K562 (cell line): ENCODE data around the gene ELMO1. TPM values are rescaled to one million over a fixed set of nuclear protein-coding genes. Genes with fewer than 3 reads are reported as not detected.

Experiments
- ATAC-seq: fragments of 200-7000 bp; cut with Tn5 transposase; 3 replicates; pipeline ENCODE4 v1.9.1; 2020; ENCODE audit warnings: moderate library complexity
- BruUV-seq: library from RNA; stranded (reverse); fragments of 400-500 nt; replicated peaks from 2 replicates; lab custom pipeline; 2021; lab: Mats Ljungman, UMichigan
- CTCF ChIA-PET: fragments of 300-600 bp; formaldehyde crosslinking; extraction: SDS; loops from one replicate; lab custom pipeline; 2021; ENCODE audit warnings: low intra/inter-chr PET ratio; lab: Yijun Ruan, JAX
- POLR2A ChIA-PET: fragments of 300-600, 350-650 bp; sonication (Branson Sonifier 250); formaldehyde crosslinking; extraction: SDS; loops from one replicate; lab custom pipeline; 2021; ENCODE audit warnings: antibody characterized with exemption, inconsistent platforms; lab: Yijun Ruan, JAX
- DNase-seq, 4 experiments: peaks; one replicate each; pipeline versions ENCODE4 v3.0.0 to v3.0.0-alpha.2; 2011 to 2018; ENCODE audit warnings: low spot score in 3 of 4, mixed read lengths in 3 of 4; ENCODE audit errors: extremely low read depth in 1 of 4
- FAIRE-seq: peaks from 2 replicates; lab custom pipeline; 2011; peaks lifted over from hg19 to GRCh38; lab: Jason Lieb, UNC
- H2AFZ ChIP-seq: 2 replicates; pipeline ENCODE4 v1.6.0; 2011; ENCODE audit warnings: low read depth, low read length, control low read depth, inconsistent platforms
- H3K27ac ChIP-seq: fragments of 200-600 bp; 3 replicates; pipeline ENCODE4 v1.8.0; 2011; ENCODE audit warnings: low read depth, mild to moderate bottlenecking, control low read depth, inconsistent platforms, low read length, moderate library complexity, mixed read lengths; ENCODE audit errors: extremely low read depth
- H3K27me3 ChIP-seq, 2 experiments: fragments of 300-600 bp in 1 of 2; 2 replicates in 1 of 2; 3 replicates in 1 of 2; pipeline versions ENCODE4 v1.6.0 to v1.8.0; 2011; ENCODE audit warnings: inconsistent platforms in 2 of 2, low read length in 2 of 2, mild to moderate bottlenecking in 1 of 2, mixed read lengths in 1 of 2, moderate library complexity in 1 of 2; ENCODE audit not compliant: control insufficient read depth in 2 of 2, insufficient read depth in 2 of 2
- H3K36me3 ChIP-seq: fragments of 300-600 bp; 3 replicates; pipeline ENCODE4 v1.8.0; 2011; ENCODE audit warnings: mild to moderate bottlenecking, low read length, inconsistent platforms; ENCODE audit not compliant: control insufficient read depth, insufficient read depth
- H3K4me1 ChIP-seq, 2 experiments: fragments of 200-600 bp in 1 of 2; replicated peaks in 1 of 2; 2 replicates in 1 of 2; 3 replicates in 1 of 2; pipeline versions ENCODE4 v1.5.1 to v1.8.0; 2011; ENCODE audit warnings: inconsistent platforms in 2 of 2, low read length in 2 of 2, mild to moderate bottlenecking in 1 of 2, mixed read lengths in 1 of 2, moderate library complexity in 1 of 2; ENCODE audit not compliant: control insufficient read depth in 2 of 2, insufficient read depth in 2 of 2
- H3K4me2 ChIP-seq: 2 replicates; pipeline ENCODE4 v1.6.1; 2011; ENCODE audit warnings: low read length, control low read depth, inconsistent platforms, mixed read lengths; ENCODE audit not compliant: insufficient read depth
- H3K4me3 ChIP-seq: fragments of 200-600 bp; sonication (generic), shearing (Covaris generic); 2 replicates; pipeline ENCODE4 v1.5.1; 2016; ENCODE audit warnings: control low read depth, inconsistent platforms
- H3K79me2 ChIP-seq: fragments of 200-600 bp; 3 replicates; pipeline ENCODE4 v1.8.0; 2011; ENCODE audit warnings: low read length, inconsistent platforms; ENCODE audit not compliant: control insufficient read depth, insufficient read depth
- H3K9ac ChIP-seq, 2 experiments: 2 replicates each; pipeline versions ENCODE4 v1.6.0 to v1.6.1; 2011; ENCODE audit warnings: low read depth in 2 of 2, low read length in 2 of 2, control low read depth in 1 of 2, inconsistent platforms in 1 of 2, mild to moderate bottlenecking in 1 of 2, mixed read lengths in 1 of 2; ENCODE audit not compliant: insufficient read depth in 1 of 2
- H3K9me1 ChIP-seq: one replicate; pipeline ENCODE4 v1.6.0; 2011; ENCODE audit warnings: inconsistent platforms, mild to moderate bottlenecking, low read length, moderate library complexity; ENCODE audit not compliant: control insufficient read depth, insufficient read depth
- H3K9me3 ChIP-seq: replicated peaks from 2 replicates; pipeline ENCODE4 v1.5.1; 2011; ENCODE audit warnings: low read depth, low read length, inconsistent platforms; ENCODE audit not compliant: control insufficient read depth, insufficient read depth
- H4K20me1 ChIP-seq: replicated peaks from 2 replicates; pipeline ENCODE4 v1.6.1; 2011; ENCODE audit warnings: low read length, inconsistent platforms, mixed read lengths; ENCODE audit not compliant: control insufficient read depth, insufficient read depth
- CBX1 ChIP-seq: sonication (generic); IDR thresholded peaks from 2 replicates; pipeline ENCODE4 v1.6.1; 2016; ENCODE audit warnings: antibody characterized with exemption, low read depth, mild to moderate bottlenecking
- E2F8 ChIP-seq: fragments of 450-650 bp; IDR thresholded peaks from 2 replicates; pipeline ENCODE4 v1.7.1; 2018; ENCODE audit warnings: mild to moderate bottlenecking, low read depth; ENCODE audit not compliant: partially characterized antibody
- HDGF ChIP-seq: fragments of 450-650 bp; IDR thresholded peaks from 2 replicates; pipeline ENCODE4 v1.6.1; 2016
- ID3 ChIP-seq, 2 experiments: fragments of 250-450 bp in 1 of 2; fragments of 450-650 bp in 1 of 2; sonication (Bioruptor Pico) in 1 of 2; IDR thresholded peaks; 2 replicates each; pipeline versions ENCODE4 v1.6.1 to v1.8.0; 2016 to 2021; ENCODE audit warnings: mild to moderate bottlenecking in 2 of 2, moderate library complexity in 2 of 2, missing compliant biosample characterization in 1 of 2, missing genetic modification characterization in 1 of 2
- MEIS2 ChIP-seq: fragments of 450-650 bp; IDR thresholded peaks from 2 replicates; pipeline ENCODE4 v1.6.1; 2014; ENCODE audit warnings: mild to moderate bottlenecking; ENCODE audit not compliant: partially characterized antibody
- PBX2 ChIP-seq, 2 experiments: IDR thresholded peaks in 1 of 2; conservative IDR thresholded peaks in 1 of 2; 2 replicates each; pipeline ENCODE4 v1.6.1; 2016; ENCODE audit warnings: low read depth in 2 of 2, mild to moderate bottlenecking in 1 of 2, missing compliant biosample characterization in 1 of 2, missing genetic modification characterization in 1 of 2, moderate library complexity in 1 of 2
- PREB ChIP-seq: sonication (generic); formaldehyde crosslinking; IDR thresholded peaks from 2 replicates; pipeline ENCODE4 v1.8.1; 2023; ENCODE audit warnings: mild to moderate bottlenecking, missing genetic modification reagents
- SUPT5H ChIP-seq: fragments of 450-650 bp; IDR thresholded peaks from 2 replicates; pipeline ENCODE4 v1.6.1; 2016
- TAF15 ChIP-seq: fragments of 200-400 bp; formaldehyde crosslinking; IDR thresholded peaks from 2 replicates; pipeline ENCODE4 v1.6.1; 2017; ENCODE audit warnings: mild to moderate bottlenecking, low read depth, low read length, moderate library complexity
- TOE1 ChIP-seq, 2 experiments: fragments of 450-650 bp in 1 of 2; sonication (generic) in 1 of 2; formaldehyde crosslinking in 1 of 2; IDR thresholded peaks; 2 replicates each; pipeline versions ENCODE4 v1.7.1 to v1.8.0; 2016 to 2022; ENCODE audit warnings: borderline replicate concordance in 2 of 2, mild to moderate bottlenecking in 2 of 2, antibody characterized with exemption in 1 of 2, inconsistent platforms in 1 of 2, low read depth in 1 of 2, missing genetic modification reagents in 1 of 2, moderate library complexity in 1 of 2
- ZNF184 ChIP-seq: sonication (generic); formaldehyde crosslinking; IDR thresholded peaks from 2 replicates; pipeline ENCODE4 v1.5.0; 2020; ENCODE audit warnings: missing genetic modification reagents
- ZNF212 ChIP-seq: fragments of 450-650 bp; formaldehyde crosslinking; IDR thresholded peaks from 2 replicates; pipeline ENCODE4 v1.4.0; 2020; ENCODE audit warnings: mild to moderate bottlenecking
- ZNF507 ChIP-seq: conservative IDR thresholded peaks from 2 replicates; pipeline ENCODE4 v1.6.1; 2017; ENCODE audit warnings: missing genetic modification characterization, missing compliant biosample characterization
- ZNF696 ChIP-seq: fragments of 250-450 bp; sonication (Bioruptor Pico); conservative IDR thresholded peaks from 2 replicates; pipeline ENCODE4 v1.4.0; 2020; ENCODE audit warnings: mild to moderate bottlenecking, moderate library complexity
- WGBS: fragments of 100-300 bp; shearing (Covaris generic); methylation state at CpG from one replicate; pipeline ENCODE4 v1.1.6; 2016; ENCODE audit warnings: low coverage, mixed read lengths; ENCODE audit not compliant: insufficient coverage; ENCODE audit errors: missing lambda C conversion rate; 5-methylcytosine and 5-hydroxymethylcytosine counted together
- in situ Hi-C: fragments of 300-500 bp; cut with MboI; formaldehyde crosslinking; loops from 4 replicates; pipeline ENCODE4 v1.15.0; 2018; ENCODE audit warnings: inconsistent platforms, mixed read lengths
- intact Hi-C: fragments of 100-400 bp; cut with micrococcal nuclease; formaldehyde crosslinking; loops from 2 replicates; pipeline ENCODE4 v1.14.2; 2022
- polyA plus RNA-seq, 8 experiments: library from polyadenylated mRNA; depleted of rRNA in 4 of 8; stranded (reverse) in 5 of 8; unstranded in 3 of 8; fragments of >200 nt; fragmentation: Nextera tagmentation in 2 of 8; fragmentation: Illumina TruSeq in 1 of 8; extraction: Ambion mirVana in 2 of 8; extraction: Trizol in 1 of 8; gene quantifications; 2 replicates each; pipeline versions ENCODE4 v1.2.1 to v1.2.3, GENCODE V29; 2011 to 2014; ENCODE audit warnings: inconsistent platforms in 1 of 8, missing spikeins in 1 of 8
- total RNA-seq, 7 experiments: library from RNA; depleted of rRNA in 6 of 7; stranded (reverse); fragments of >200 nt in 6 of 7; fragmentation: Illumina TruSeq in 2 of 7; extraction: Trizol in 2 of 7; gene quantifications; 2 replicates each; pipeline versions ENCODE4 v1.2.1 to v1.2.3, GENCODE V29; 2011 to 2021; ENCODE audit warnings: low replicate concordance in 1 of 7

Gene ELMO1
- total and polyA plus RNA-seq, 9 of the 15 experiments (the other 6 are each of a cell fraction or from before 2014, with no cell fraction given) = 0.36 to 7.2 (median 3.6) TPM

GRCh38 chr7:37320848-37321468, 127.7 kb downstream of the ELMO1 start:
- no peak overlapping the region for H3K27ac ChIP-seq
- no peaks in the 10 kb centered on the region for H4K20me1 ChIP-seq
- 46% methylated on average over 10 of the region's 10 CpGs for WGBS
- no peaks in the 10 kb centered on the region for H3K36me3 ChIP-seq
- FAIRE-seq = no peak
- H3K9me3 ChIP-seq = no peaks in the 10 kb centered on the region
- in situ Hi-C loops = no loop called here
- H3K79me2 ChIP-seq = no peaks in the 10 kb centered on the region
- no peak for DNase-seq
- no peak overlapping the region for H2AFZ ChIP-seq
- peaks cover 0 to 9% of the 10 kb centered on the region in 2 experiments; a peak in 1 of 5 replicates for H3K27me3 ChIP-seq
- H3K4me1 ChIP-seq = no peaks in the 10 kb centered on the region
- H3K9me1 ChIP-seq = no peaks in the 10 kb centered on the region
- H3K4me3 ChIP-seq = no peak overlapping the region
- intact Hi-C loops = no loop called here
- no peak for ATAC-seq
- no peak overlapping the region for H3K4me2 ChIP-seq
- CTCF ChIA-PET = no interaction called here
- no TSS peak for BruUV-seq
- TF ChIP-seq ZNF212 = no peak
- TF ChIP-seq PBX2 (CRISPR knock-in tag; IDR thresholded peaks at IDR 0.05; ENCODE audit: low read depth) = no peak
- TF ChIP-seq PBX2 (tag; conservative IDR thresholded peaks at IDR 0.05; ENCODE audit: low read depth) = 0 out of 2 replicates have a peak, but pooled peaks have one; percentile 34
- TF ChIP-seq E2F8 = no peak
- no peak for TF ChIP-seq PREB (CRISPR knock-in tag)
- TF ChIP-seq TAF15 = no peak
- TF ChIP-seq CBX1 = no peak
- TF ChIP-seq MEIS2 = peak; percentile 54
- no peak for TF ChIP-seq SUPT5H
- TF ChIP-seq ID3 (CRISPR knock-in tag; IDR thresholded peaks at IDR 0.05) = no peak
- no peak for TF ChIP-seq ID3 (tag; IDR thresholded peaks at IDR 0.05)
- no peak for TF ChIP-seq ZNF184 (CRISPR knock-in tag)
- TF ChIP-seq TOE1 (IDR thresholded peaks at IDR 0.05; ENCODE audit: borderline replicate concordance) = no peak
- no peak for TF ChIP-seq TOE1 (CRISPR knock-in tag; IDR thresholded peaks at IDR 0.05; ENCODE audit: borderline replicate concordance, low read depth)
- TF ChIP-seq ZNF696 (CRISPR knock-in tag) = no peak
- no peak for TF ChIP-seq HDGF
- no peak for TF ChIP-seq ZNF507 (tag)
- POLR2A ChIA-PET = no interaction called here
- H3K9ac ChIP-seq = no peak overlapping the region
